DMS153 treated with DMSO at 0.1 percent for 48 hours (cell line): ENCODE measurements around the gene LAP3.

Experiments used
- DNase-seq: peaks from one replicate; lab custom pipeline; 2025; ENCODE audit not compliant: unreplicated experiment; lab: John Stamatoyannopoulos, UW

Gene LAP3

DNA sequence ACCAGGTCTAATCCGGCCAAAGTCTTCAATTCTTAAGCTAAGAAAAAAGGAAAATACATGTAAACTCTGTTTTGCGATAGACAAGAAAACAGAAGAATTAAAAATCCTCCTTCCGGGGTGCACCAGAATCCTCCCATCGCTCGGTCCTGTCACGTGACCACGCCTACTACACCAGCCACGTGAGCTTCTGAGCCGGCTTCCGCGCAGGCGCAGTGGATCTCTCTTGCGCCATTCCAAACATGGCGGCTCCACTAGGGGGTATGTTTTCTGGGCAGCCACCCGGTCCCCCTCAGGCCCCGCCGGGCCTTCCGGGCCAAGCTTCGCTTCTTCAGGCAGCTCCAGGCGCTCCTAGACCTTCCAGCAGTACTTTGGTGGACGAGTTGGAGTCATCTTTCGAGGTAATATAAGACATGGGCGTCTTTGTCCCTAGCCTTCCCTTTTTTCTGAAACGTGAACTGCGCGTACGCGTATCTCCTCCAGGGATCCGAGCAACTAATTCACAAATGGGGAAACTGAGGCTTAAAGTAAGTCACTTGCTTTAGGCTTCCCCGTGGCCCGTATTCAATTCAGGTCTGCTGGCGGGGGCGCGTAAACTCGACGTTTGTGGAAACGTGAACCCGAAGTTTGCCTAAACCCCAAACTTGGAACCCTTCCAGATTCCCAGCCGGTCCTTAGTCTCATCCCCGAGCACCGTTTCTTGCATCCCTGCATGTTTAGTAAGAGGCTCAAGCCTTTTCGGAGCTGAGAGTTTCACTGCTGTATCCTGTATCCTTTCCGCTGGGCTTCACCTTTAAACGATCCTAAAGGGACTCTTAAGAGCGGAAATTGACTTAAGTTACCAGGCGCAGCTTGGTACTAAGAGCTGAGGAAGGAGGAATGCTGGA is 37.7 kb downstream of the LAP3 start, which contains the start of gene MED28:
TSS of gene MED28 (plus strand) at position 226 of the 884 bp plus-strand sequence. CDS start at position 240, 14 bp downstream.
- peak; percentile 68 for DNase-seq

DNA sequence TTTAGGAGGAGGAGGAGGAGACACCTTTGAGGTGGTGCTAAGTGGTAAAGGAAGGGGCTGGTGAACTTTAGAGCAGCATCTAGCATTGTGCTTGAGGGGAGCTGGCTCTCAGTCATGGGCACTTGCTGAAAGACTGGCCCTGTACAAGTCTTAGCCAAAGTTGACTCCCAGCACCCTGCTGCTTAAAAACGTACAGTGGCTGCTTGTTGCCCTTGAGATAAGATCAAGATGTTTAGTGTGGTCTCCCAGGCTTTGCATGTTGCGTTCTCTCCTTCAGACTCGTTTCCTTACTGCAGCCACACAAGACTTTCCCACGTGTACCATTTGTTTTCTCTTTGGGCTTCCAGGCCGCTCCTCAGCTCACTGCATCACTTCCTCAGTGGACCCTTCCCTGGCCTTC is 39.3 kb downstream of the LAP3 start:
- DNase-seq = no peak

DNA sequence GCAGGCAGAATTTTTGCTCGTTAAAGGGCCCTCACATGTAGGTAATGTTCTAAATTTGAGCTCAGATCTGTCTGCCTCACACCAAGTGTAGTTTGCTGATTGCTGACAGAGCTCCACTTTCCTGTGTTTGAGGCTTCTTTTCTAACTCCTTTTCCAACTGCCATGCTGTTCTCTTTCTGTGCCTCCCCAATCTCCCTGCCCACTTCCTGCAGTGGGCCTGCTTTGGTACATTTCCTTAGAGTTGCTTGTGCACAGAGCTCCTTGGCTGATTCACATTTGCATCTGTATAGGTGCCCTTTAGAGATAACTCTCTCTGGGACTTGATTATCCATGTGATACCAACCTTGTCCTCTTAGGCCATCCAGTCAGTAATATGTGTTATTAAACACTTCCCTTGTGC is 41.9 kb downstream of the LAP3 start:
- no peak for DNase-seq

DNA sequence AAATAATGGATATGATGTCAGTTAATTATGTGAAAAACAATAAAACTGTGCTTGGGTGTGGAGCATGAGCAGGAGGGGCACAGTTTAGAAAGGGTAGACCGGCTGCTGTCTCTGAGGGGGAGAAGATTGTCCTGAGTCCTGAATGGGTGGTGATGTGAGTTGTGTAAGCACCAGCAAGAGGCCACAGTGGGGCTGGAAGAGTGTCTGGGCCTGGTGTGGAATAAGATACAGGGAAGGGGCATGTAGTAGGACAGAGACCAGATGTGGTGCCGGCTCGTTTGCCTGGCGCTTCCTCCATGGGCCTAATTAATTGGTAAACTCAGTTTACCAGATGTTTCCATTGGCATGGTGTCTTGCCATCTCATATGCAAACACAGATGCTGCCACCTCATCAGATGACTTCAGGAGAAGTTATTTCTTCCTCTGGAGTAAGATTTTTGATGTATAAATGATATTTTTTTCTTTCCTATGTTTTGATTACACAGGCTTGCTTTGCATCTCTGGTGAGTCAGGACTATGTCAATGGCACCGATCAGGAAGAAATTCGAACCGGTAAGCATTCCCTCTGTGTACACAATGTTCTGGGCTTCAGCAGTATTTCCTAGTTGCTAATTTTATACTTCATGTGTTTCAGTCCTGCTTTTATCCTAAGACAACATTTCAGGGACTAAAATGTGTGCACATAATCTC is 42.6 kb downstream of the LAP3 start:
- DNase-seq = no peak

DNA sequence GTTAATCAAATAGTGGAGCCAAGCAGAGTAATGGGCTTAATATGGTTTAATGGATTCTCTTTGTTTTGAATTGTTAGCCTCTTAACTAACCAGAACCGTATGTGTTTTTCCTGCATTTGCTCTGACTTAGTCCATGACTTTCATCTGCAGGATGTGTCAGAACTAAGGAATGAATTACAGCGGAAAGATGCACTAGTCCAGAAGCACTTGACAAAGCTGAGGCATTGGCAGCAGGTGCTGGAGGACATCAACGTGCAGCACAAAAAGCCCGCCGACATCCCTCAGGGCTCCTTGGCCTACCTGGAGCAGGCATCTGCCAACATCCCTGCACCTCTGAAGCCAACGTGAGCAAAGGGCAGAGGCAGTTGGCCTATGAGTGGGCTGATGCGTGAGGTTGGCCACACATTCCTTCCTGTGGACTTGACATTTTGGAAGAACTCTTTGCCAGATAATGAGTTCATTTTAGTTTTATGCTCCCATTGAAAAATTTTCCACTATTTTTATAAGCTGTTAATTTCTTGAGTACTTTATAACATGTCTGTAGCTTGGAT is 46.5 kb downstream of the LAP3 start:
- DNase-seq = no peak

DNA sequence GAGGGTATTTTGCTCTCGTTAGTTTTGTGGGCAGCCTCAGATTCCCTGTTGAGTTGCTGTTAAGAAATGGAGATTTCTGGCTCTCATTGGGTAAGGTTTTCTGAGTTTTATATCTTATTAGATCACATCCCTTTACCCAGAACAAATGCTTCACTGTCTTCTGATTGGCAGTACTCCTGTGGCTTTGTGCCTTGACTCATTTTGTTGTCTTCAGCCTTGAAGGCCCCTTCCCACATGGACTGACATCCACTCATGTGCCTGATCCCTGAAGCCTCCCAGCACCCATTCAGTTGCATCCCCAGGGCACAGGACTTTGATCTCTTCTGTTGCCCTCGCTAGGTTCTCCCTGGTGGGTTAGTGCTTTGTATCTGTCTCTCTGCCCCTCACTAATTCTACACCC is 47.8 kb downstream of the LAP3 start:
- no peak for DNase-seq

DNA sequence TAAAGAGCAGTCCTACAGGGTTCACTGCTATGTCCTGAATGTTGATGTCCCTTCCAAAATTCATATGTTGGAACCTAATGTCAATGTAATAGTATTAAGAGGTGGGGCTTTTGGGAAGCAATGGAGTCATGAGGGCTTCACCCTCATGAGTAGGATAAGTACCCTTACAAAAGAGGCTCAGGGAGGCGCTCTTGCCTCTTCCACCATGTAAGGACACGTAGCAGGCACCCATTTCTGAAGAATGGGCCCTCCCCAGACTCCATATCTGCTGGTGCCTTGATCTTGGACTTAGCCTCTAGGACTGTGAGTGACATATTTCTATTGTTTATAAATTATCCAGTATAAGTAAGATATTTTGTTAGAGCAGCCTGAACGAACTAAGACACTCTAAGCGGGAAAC is 53.2 kb downstream of the LAP3 start:
- DNase-seq = no peak

DNA sequence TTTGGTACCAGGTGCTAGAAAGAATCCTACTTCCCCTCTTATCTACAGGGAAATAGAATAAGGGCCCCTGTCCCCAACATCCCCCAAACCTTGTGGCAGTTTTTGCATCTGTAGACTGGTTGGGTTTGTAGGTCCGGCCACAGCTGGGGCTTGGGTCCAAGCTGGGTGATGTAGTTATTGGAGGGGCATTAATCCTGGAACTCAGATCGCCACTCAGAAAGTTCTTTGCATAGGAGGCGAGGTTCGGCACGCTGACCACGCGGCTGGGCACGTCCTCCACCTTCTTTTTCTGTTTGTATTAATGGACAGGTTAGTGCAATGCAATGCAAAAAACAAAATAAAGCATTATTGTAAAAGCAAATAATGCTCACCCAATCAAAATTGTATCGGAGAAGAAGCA is 56.6 kb downstream of the LAP3 start:
- DNase-seq = no peak

DNA sequence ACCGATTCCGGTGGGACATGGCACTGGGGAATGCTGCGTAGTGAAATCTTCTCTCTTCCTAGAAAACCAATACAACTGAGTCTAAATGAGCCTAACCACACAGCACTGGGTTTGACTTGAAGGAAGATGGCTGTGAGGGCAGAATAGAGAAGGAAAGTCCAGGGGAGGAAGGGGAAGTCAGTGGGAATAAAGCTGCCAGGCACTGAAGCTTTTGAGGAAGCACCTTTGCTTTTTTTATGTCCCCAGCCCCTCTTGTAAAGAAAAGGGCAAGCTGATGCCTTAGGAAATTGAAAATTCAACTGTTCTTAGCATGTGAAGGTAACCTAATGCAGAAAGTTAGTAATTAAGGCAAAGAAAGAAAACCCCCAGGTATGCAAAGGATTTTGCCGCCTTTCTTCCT is 58.1 kb downstream of the LAP3 start:
- DNase-seq = no peak

DNA sequence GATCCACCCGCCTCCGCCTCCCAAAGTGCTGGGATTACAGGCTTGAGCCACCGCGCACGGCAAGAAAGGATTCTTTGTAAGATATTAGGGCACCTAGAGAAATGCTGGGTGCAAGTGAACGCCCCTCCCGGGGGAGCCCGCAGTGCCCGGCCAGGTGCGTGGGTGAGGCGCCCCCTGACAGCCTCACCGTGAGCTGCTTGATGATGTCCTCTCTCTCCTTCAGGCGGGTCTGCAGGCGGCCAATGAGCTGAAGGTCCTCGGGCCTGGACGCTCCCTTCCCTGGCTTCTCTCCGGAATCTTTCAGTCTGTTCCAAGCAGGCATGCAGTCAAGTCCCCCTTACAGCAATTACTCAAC is 59.3 kb downstream of the LAP3 start:
- no peak for DNase-seq

DNA sequence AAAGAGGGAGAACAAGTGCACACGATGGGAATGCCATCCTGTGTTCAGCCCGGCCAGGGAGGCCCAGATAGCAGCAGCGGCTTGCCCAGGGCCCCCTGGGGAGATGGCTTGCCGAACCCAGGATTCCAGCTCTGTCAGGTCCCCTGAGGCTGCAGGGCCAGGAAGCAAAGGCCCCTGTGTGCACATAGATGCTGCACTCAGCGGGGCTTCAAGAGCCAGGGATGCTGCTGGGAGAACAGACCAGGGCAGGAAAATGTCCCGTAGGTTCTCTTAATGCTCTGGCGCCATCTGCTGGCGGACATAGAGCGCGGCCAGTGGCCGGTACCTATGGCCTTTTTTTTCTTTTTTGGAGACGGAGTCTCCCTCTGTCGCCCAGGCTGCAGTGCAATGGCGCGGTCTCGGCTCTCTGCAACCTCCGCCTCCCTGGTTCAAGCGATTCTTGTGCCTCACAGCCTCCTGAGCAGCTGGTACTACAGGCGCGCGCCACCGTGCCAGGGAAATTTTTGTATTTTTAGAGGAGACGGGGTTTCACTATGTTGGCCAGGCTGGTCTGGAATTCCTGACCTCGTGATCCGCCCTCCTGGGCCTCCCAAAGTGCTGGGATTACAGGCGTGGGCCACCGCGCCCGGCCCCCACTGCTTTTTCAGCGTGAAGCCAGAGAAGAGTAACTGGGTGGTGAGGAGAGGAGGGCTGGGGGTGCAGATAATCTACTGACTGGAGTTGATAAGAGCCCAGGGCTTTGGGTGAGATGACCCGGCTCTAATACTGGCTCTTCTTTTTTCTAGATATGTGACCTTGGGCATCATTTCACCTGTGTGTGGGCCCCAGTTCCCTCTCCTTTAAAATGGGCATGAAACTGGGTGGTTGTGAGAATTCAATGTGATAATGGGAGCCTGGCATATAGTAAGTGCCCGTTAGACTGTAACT is 60.0 kb downstream of the LAP3 start:
- peak; percentile 15 for DNase-seq

DNA sequence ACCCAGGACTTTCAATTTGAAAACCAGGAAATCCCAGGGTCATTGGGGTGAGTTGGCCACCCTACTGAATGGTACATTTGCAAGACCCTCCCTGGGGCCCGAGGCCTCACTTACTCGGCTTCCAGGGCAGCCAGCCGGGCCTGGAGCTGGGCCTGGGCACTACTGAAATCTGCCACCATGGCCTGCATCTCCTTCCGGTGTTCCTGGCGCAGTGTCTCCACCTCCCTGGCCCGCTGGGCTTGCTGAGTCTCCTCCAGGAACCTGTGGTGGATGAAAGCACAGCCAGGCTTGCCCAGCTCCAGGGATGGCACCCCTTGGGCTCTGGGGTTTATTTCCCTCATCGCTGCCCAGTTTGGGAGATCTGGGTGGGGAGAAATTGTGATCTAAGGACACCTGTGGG is 62.1 kb downstream of the LAP3 start:
- DNase-seq = no peak

DNA sequence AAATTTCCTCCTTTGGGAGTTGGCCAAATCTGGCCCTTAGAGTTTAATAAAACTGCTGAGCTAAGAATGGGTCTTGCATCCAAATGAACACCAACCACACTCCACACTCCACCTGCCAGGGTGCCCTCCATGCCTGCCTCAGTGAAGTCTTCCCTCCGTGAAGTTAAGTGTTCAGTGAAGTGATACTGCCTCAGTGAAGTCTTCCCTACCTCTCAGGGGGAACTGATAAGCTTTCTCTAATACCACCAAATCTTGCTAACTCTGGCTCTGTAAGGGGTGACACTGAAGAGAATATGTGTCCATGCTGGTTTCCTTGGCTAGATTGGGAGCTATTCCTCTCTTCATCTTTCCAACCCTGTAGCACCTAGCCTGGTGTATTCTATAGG is 65.4 kb downstream of the LAP3 start:
- no peak for DNase-seq

DNA sequence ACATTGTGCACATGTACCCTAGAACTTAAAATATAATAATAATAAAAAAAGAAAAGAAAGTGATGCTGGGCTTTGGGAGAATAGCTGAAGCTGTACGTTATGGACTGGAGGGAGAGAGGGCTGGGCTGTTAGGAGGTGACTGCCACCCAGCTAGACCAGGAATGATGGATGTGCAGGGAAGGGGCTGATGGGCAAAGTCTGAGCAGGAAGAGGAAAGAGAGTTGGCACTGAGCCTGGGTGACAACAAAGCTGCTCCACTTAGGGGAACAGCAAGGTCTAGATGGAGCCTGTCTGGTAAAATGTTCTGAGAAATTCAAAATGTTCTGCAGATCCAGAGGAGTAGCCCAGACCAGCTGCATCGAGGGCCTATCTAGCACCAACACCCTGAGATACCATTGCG is 69.7 kb downstream of the LAP3 start:
- DNase-seq = no peak

DNA sequence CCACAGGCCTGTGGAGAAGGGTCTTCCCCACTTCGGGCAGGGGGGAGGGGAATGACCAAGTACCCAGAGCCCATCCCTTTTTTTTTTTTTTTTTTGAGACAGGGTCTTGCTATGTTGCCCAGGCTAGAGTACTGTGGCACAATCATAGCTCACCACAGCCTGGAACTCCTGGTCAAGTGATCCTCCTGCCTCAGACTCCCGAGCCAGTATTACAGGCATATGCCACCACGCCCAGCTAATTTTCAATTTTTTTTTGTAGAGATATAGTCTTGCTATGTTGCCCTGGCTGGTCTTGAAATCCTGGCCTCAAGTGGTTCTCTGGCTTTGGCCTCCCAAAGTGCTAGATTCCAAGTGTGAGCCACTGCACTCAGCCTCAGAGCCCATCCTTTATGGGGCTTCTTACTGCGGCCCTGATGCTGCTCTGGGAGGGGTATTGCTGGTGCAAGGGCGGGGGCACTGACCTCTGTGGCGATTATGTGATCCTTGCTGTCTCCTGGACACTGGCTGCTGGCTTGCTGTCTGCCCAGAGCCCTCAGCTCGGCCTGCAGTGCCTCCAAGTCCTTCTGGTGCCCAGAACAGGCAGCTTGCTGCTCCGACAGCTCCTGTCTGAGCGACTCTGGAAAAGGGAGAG is 70.3 kb downstream of the LAP3 start:
- DNase-seq = no peak

DNA sequence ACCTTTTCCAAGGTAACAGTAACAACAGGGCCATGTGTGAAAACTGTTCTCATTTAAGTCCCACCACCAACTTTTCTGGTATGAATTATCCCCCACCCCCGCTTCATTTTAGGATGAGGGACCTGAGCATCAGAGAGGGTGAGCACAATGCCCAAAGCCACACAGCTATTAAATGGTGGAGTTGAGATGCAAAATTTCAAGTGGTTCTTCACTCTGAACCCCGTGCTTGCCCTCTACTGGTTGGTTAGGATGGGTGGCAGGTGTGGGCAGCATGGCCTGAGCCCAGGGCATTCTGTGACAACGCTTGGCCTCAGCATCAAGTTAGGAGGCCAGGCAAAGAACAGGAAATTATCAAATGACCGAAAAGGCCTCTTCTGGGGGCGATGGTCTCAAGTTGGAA is 70.9 kb downstream of the LAP3 start:
- DNase-seq = no peak

DNA sequence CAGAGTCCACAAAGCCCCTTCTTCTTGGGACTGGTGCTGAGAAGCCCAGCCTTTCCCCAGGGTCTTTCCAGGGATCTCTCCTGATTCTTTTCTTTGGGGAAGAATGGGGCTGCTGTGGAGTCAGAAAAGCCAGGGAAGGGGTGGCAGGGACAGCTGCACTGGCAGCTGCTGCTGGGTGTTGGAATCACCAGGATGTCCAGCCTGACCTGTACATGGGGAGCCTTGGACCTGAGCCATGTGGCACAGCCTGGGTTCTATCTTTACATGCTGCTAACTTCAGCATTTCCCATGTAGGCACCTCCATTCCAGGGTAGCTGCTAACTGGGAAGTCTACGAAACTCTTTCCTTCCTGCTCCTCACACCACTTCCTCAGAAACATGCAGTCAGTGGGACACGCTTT is 73.4 kb downstream of the LAP3 start:
- no peak for DNase-seq

DNA sequence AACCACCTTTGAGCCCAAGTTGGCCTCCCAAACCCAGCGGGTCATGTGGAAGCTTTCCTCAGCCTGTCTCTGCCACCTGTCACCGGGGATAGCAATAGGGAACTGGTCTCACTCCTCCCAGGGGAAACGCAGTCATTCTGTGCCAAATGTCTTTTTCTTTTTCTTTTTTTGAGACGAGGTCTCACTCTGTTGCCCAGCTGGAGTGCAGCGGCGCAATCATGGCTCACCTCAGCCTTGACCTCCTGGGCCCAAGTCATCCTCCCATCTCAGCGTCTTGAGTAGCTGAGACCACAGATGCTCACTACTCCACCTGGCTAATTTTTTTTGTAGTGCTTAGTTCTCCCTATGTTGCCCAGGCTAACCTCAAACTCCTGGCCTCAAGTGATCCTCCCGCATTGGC is 77.7 kb downstream of the LAP3 start:
- no peak for DNase-seq

DNA sequence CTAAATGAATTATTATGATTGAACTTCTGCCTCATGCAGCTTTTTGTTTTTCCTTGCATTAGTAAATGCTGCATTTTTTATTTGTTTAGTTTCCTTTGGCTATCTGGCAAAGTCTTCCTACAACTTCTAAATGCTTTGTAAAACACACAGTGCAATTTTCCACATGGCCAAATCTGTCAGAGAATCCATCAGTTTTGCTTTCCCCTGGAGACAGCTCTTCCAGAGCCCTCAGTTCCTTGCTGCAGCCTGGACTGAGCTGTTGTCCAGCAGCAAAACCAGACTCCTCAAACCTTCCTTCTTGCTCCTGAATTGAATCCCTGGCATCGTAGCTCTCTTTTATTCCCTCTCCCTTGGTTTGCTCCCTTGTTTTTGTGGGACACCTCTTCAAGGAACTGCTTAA is 80.1 kb downstream of the LAP3 start:
- DNase-seq = no peak
